HG03095 (cell line): ENCODE data around the gene SDHAF3.
"Not testable (repeated sequence)": the region's sequence is repeated elsewhere in the genome, so short reads cannot be mapped to it uniquely, and the experiment has no call there.

Experiments used
- ATAC-seq: cut with Tn5 transposase; IDR thresholded peaks from one replicate; pipeline ENCODE4 v1.9.1; 2021; ENCODE audit warnings: moderate library complexity; ENCODE audit not compliant: unreplicated experiment

The SDHAF3 gene

GRCh38 chr7:97120713-97121457, 3.4 kb downstream of the SDHAF3 start:
- no peak for ATAC-seq

GRCh38 chr7:97123115-97123514, 5.6 kb downstream of the SDHAF3 start:
- ATAC-seq: not testable (repeated sequence)

- no peak for ATAC-seq
These were observed 9.1 kb downstream of the SDHAF3 start for GRCh38 chr7:97126483-97127171.

- ATAC-seq: no peak
These were observed 11.2 kb downstream of the SDHAF3 start for GRCh38 chr7:97128736-97129135.

GRCh38 chr7:97130417-97131139, 13.1 kb downstream of the SDHAF3 start:
- no peak for ATAC-seq

- ATAC-seq: no peak
These were observed 15.7 kb downstream of the SDHAF3 start for GRCh38 chr7:97133159-97133558.

GRCh38 chr7:97138830-97139229, 21.3 kb downstream of the SDHAF3 start:
- ATAC-seq: no peak

- no peak for ATAC-seq
These were observed 27.6 kb downstream of the SDHAF3 start for GRCh38 chr7:97145068-97145467.

GRCh38 chr7:97149843-97150242, 32.3 kb downstream of the SDHAF3 start:
- no peak for ATAC-seq

- ATAC-seq: no peak
These were observed 38.5 kb downstream of the SDHAF3 start for GRCh38 chr7:97155897-97156418.

GRCh38 chr7:97159984-97160383, 42.5 kb downstream of the SDHAF3 start:
- ATAC-seq: not testable (repeated sequence)

- ATAC-seq: not testable (repeated sequence)
These were observed 44.1 kb downstream of the SDHAF3 start for GRCh38 chr7:97161609-97162008.

- ATAC-seq: no peak
These were observed 48.8 kb downstream of the SDHAF3 start for GRCh38 chr7:97166308-97166707.

GRCh38 chr7:97167176-97167575, 49.7 kb downstream of the SDHAF3 start:
- no peak for ATAC-seq

- ATAC-seq: no peak
These were observed 50.3 kb downstream of the SDHAF3 start for GRCh38 chr7:97167749-97168148.

GRCh38 chr7:97174303-97174702, 56.8 kb downstream of the SDHAF3 start:
- ATAC-seq: no peak

GRCh38 chr7:97179454-97180104, 62.1 kb downstream of the SDHAF3 start:
- no peak for ATAC-seq

GRCh38 chr7:97187067-97187466, 69.6 kb downstream of the SDHAF3 start:
- ATAC-seq: no peak

GRCh38 chr7:97196174-97196573, 78.7 kb downstream of the SDHAF3 start:
- ATAC-seq: not testable (repeated sequence)

- no peak for ATAC-seq
These were observed 81.1 kb downstream of the SDHAF3 start for GRCh38 chr7:97198596-97198995.

- no peak for ATAC-seq
These were observed 82.5 kb downstream of the SDHAF3 start for GRCh38 chr7:97200018-97200417.
